GM18508 (cell line): ENCODE measurements around the gene LETMD1.
"Not testable (repeated sequence)": the region's sequence is repeated elsewhere in the genome, so short reads cannot be mapped to it uniquely, and the experiment has no call there.

Source experiments
- ATAC-seq: cut with Tn5 transposase; IDR thresholded peaks from one replicate; pipeline ENCODE4 v1.9.1; 2021; ENCODE audit warnings: moderate number of reproducible peaks; ENCODE audit not compliant: insufficient read depth, unreplicated experiment

LETMD1 gene

GRCh38 chr12:51047655-51048540, at the start of gene LETMD1:
TSS of gene LETMD1 (plus strand) at chr12:51048327. CDS start at chr12:51048357, 30 bp downstream.
- ATAC-seq = peak; percentile 88

- no peak for ATAC-seq
Measured at GRCh38 chr12:50999093-50999492, 49.0 kb upstream of the LETMD1 start.

GRCh38 chr12:51000245-51000644, 47.9 kb upstream of the LETMD1 start:
- ATAC-seq = no peak

GRCh38 chr12:51001799-51002198, 46.3 kb upstream of the LETMD1 start:
- ATAC-seq = no peak

GRCh38 chr12:51004504-51004903, 43.6 kb upstream of the LETMD1 start:
- no peak for ATAC-seq

GRCh38 chr12:51005030-51005429, 43.1 kb upstream of the LETMD1 start:
- ATAC-seq = no peak

GRCh38 chr12:51005671-51006070, 42.5 kb upstream of the LETMD1 start:
- ATAC-seq = no peak

GRCh38 chr12:51008329-51009055, 39.6 kb upstream of the LETMD1 start:
- ATAC-seq = no peak

- no peak for ATAC-seq
Measured at GRCh38 chr12:51009056-51009440, 39.1 kb upstream of the LETMD1 start.

- no peak for ATAC-seq
Measured at GRCh38 chr12:51011955-51012354, 36.2 kb upstream of the LETMD1 start.

GRCh38 chr12:51012570-51013236, 35.4 kb upstream of the LETMD1 start:
- ATAC-seq = no peak

- no peak for ATAC-seq
Measured at GRCh38 chr12:51013441-51013840, 34.7 kb upstream of the LETMD1 start.

GRCh38 chr12:51014467-51014866, 33.7 kb upstream of the LETMD1 start:
- ATAC-seq = not testable (repeated sequence)

- ATAC-seq = no peak
Measured at GRCh38 chr12:51017452-51017851, 30.7 kb upstream of the LETMD1 start.

GRCh38 chr12:51018956-51019355, 29.2 kb upstream of the LETMD1 start:
- no peak for ATAC-seq

- ATAC-seq = no peak
Measured at GRCh38 chr12:51019927-51020326, 28.2 kb upstream of the LETMD1 start.

- no peak for ATAC-seq
Measured at GRCh38 chr12:51020448-51021182, 27.5 kb upstream of the LETMD1 start.

- no peak for ATAC-seq
Measured at GRCh38 chr12:51021694-51022093, 26.4 kb upstream of the LETMD1 start.

GRCh38 chr12:51023625-51024382, 24.3 kb upstream of the LETMD1 start:
- no peak for ATAC-seq
